ENCODE results near the gene ANKRD45. TPM values are rescaled to one million over a fixed set of nuclear protein-coding genes. Genes with fewer than 3 reads are reported as not detected.
"Not testable (repeated sequence)": the region's sequence is repeated elsewhere in the genome, so short reads cannot be mapped to it uniquely, and the experiment has no call there.

ANKRD45 gene
- total RNA-seq, 2 donors from 2014 or later = 0.49 to 0.96 TPM

DNA sequence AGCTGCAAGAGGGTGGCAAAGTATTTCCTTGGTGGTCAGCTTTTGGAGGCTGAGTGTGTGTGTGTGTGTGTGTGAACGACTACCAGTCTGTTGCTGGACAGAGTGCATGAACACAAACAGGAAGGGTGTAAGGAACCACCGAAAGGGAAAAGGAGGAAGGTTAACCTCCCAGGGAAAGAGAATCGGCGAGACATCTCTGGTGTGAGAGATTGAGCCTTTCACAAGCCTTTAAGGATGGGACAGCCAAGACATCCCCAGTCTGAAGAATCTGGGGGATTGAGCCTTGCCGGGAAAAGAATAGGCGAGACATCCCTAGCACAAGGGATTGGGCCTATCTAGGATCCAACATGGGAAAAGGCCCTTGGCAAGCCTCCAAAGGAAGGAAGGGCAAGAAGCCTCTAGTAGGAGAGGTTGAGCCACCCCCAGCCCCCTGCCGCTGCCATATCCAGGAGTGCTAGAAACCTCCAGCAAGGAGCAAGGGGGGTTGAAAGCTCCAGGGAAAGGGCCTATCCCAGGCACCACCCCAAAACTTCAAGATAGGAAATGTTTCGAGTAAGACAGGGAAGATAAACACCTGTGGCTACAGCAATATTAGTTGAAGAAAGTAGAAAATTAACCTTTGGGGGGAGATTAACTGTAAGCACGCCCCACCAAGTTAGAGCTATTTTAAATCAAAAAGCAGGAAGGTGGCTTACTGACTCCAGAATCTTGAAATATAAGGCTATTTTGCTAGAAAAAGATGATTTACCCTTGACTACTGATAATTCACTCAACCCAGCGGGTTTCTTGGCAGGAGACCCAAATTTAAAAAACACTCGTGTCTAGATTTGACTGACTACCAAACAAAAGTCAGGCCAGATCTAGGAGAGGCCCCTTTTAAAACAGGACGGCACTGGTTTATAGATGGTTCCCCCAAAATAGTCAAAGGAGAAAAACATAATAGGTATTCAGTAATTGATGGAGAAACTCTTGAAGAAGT lies 31.3 kb downstream of the ANKRD45 start:
- Histone ChIP-seq H3K36me3 (no peaks in the 10 kb centered on the region), H3K9me3 (no peaks in the 10 kb centered on the region), H3K4me3 (no peak overlapping the region), H3K27ac (no peak overlapping the region), H3K27me3 (no peaks in the 10 kb centered on the region), H3K4me1 (no peaks in the 10 kb centered on the region), H3K9ac (ENCODE audit: low read depth in 2 of 2, low read length in 2 of 2) (no peak overlapping the region)
- intact Hi-C loops (cut with DNase I) = no loop called here
- TF ChIP-seq, protein P1, sequence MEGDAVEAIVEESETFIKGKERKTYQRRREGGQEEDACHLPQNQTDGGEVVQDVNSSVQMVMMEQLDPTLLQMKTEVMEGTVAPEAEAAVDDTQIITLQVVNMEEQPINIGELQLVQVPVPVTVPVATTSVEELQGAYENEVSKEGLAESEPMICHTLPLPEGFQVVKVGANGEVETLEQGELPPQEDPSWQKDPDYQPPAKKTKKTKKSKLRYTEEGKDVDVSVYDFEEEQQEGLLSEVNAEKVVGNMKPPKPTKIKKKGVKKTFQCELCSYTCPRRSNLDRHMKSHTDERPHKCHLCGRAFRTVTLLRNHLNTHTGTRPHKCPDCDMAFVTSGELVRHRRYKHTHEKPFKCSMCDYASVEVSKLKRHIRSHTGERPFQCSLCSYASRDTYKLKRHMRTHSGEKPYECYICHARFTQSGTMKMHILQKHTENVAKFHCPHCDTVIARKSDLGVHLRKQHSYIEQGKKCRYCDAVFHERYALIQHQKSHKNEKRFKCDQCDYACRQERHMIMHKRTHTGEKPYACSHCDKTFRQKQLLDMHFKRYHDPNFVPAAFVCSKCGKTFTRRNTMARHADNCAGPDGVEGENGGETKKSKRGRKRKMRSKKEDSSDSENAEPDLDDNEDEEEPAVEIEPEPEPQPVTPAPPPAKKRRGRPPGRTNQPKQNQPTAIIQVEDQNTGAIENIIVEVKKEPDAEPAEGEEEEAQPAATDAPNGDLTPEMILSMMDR (IDR thresholded peaks at IDR 0.05) = no peak
- DNase-seq = no peak

DNA sequence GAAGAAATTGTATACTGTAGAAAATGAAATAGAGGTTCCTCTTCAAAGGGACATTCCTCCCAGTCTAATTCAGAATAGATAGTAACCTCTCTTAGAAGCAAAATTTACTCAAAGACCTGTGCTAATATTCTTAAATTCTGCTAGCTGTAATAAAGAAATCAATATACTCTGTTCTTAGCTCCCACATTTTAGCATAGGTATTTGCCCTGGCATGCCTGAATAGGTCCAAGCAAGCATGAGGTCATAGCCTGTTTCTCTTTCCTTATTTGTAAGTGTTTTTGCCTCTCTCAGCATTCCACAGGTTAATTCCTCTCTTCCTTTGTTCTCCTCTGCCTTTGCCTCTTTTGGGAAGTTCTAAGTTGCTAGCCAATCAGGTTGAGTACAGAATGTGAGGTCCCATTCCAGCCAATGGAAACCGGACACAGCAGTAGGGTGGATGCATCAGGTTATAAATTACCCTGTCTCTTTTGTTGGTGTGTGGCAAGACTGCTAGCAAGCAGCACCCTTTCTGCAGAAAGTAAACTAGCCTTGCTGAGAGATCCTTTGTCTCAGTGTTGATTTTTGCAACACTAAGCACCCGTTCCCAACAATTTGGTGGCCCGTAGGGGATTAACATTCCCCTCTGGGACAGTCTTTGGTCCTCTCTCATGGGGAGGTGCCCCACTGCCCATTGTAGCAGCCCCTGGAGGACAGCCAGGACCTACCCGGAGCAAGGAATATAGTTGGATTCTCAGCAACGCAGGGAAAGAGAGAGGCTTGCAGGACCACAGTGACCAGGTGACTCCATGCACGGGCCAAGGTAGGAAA lies 32.2 kb downstream of the ANKRD45 start:
- DNase-seq = peak; percentile 14
- H3K27ac ChIP-seq; H3K9me3 ChIP-seq; H3K9ac ChIP-seq (ENCODE audit: low read depth in 2 of 2, low read length in 2 of 2); H3K4me1 ChIP-seq; H3K27me3 ChIP-seq; H3K4me3 ChIP-seq; intact Hi-C loops (cut with DNase I); H3K36me3 ChIP-seq: not testable (repeated sequence)

DNA sequence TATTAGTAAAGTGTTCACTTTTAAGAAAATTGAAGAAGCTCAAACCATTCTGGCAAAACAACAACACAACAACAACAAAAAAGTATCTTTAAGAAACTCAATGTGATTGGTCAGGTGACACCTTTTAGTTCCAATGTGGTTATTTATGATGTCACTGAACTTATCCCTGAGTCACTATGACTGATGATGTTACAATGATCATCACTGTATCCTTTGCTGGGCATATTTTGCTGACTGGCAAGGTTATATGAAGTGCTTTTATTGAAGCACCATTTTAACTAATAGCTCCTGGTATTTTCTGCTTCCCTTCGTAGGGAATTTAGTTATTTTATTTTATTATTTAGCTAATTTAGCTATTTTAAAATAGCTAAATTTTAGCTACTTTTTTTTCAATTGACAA lies 34.5 kb downstream of the ANKRD45 start, which contains the start of gene TEX50:
TSS of gene TEX50 (plus strand) at position 223 of the 400 bp plus-strand sequence. CDS start 184 bp downstream, outside the sequence.
- Histone ChIP-seq H3K4me1 (no peaks in the 10 kb centered on the region), H3K27me3 (no peaks in the 10 kb centered on the region), H3K9ac (ENCODE audit: low read depth in 2 of 2, low read length in 2 of 2) (no peak within 1 kb of the TSS), H3K9me3 (no peaks in the 10 kb centered on the region), H3K27ac (no peak within 1 kb of the TSS), H3K4me3 (no peak within 1 kb of the TSS), H3K36me3 (no peaks in the 10 kb centered on the region)
- DNase-seq = no peak
- TF ChIP-seq, protein P1 (IDR thresholded peaks at IDR 0.05) = no peak
- intact Hi-C loops (cut with DNase I) = no loop called here

DNA sequence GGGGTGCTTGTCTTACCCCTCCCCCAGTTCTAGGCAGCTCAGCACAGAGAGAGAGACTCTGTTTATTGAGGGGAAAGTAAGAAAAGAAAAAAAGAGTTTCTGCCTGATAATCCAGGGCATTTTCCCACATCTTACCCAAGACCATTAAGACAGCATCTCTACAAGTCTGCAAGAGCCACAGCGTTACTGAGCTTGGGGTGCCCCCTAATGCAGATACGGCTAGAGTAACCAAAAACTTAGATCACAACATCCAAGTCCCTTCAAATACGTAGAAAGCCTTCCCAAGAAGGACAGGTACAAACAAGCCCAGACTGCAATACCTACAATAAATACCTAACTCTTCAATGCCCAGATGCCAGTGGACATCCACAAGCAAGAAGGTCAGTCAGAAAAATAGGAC lies 40.8 kb downstream of the ANKRD45 start:
- intact Hi-C loops (cut with DNase I) = no loop called here
- DNase-seq = no peak
- Histone ChIP-seq H3K27ac (no peak overlapping the region), H3K9ac (ENCODE audit: low read depth in 2 of 2, low read length in 2 of 2) (no peak overlapping the region), H3K4me3 (no peak overlapping the region), H3K4me1 (no peaks in the 10 kb centered on the region), H3K36me3 (no peaks in the 10 kb centered on the region), H3K27me3 (no peaks in the 10 kb centered on the region), H3K9me3 (no peaks in the 10 kb centered on the region)
- TF ChIP-seq, protein P1 (IDR thresholded peaks at IDR 0.05) = no peak

DNA sequence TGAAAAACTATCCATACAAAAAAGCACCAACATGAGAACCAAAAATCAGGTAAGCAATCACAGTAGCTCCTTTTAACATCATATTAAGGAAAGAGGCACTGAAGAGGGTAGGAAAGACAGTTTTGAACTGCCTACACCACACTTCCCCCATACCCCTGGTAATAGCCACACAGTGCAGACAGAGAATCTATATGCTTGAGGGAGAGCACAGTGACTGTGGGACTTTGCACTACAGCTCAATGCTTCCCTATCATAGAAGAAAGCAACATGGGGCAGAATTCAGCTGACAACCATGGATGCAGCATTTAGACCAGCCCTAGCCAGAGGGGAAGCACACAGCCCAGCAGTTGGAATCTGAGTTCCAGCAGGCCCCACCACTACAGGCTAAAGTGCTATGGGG lies 42.4 kb downstream of the ANKRD45 start:
- Histone ChIP-seq H3K4me3 (no peak overlapping the region), H3K9me3 (no peaks in the 10 kb centered on the region), H3K4me1 (no peaks in the 10 kb centered on the region), H3K27ac (no peak overlapping the region), H3K36me3 (no peaks in the 10 kb centered on the region), H3K27me3 (no peaks in the 10 kb centered on the region), H3K9ac (ENCODE audit: low read depth in 2 of 2, low read length in 2 of 2) (no peak overlapping the region)
- TF ChIP-seq, protein P1 (IDR thresholded peaks at IDR 0.05) = no peak
- no peak for DNase-seq
- intact Hi-C loops (cut with DNase I) = no loop called here
